HCT116 (cell line): Measurements from ENCODE around the gene NOP53.
A peak's percentile ranks its signal among the peaks of the same experiment; 100 is the strongest.

ENCODE experiments used
- POLR2A ChIP-seq: IDR thresholded peaks from 2 replicates; pipeline ENCODE4 v1.7.0; 2011; ENCODE audit warnings: borderline replicate concordance; ENCODE audit not compliant: insufficient read depth, insufficient read length; ENCODE audit errors: extremely low read depth
- SP1 ChIP-seq: IDR thresholded peaks from 2 replicates; pipeline ENCODE4 v1.6.1; 2012; ENCODE audit warnings: low read depth
- SRF ChIP-seq: IDR thresholded peaks from 2 replicates; pipeline ENCODE4 v1.6.1; 2012; ENCODE audit warnings: low read depth
- TF ChIP-seq, protein P1 (sequence below), 3 experiments: fragments of 200-600 bp in 1 of 3; sonication (generic) in 1 of 3; IDR thresholded peaks in 2 of 3; conservative IDR thresholded peaks in 1 of 3; 2 replicates each; pipeline ENCODE4 v1.5.1; 2012 to 2017; ENCODE audit warnings: low read depth in 2 of 3, low read length in 2 of 3, antibody characterized with exemption in 1 of 3, borderline replicate concordance in 1 of 3, control low read depth in 1 of 3, mild to moderate bottlenecking in 1 of 3, mixed read lengths in 1 of 3, mixed run types in 1 of 3, moderate library complexity in 1 of 3; ENCODE audit not compliant: insufficient read depth in 1 of 3
- TF ChIP-seq, protein P2 (sequence below): IDR thresholded peaks from 2 replicates; pipeline ENCODE4 v1.6.1; 2012

DNA sequence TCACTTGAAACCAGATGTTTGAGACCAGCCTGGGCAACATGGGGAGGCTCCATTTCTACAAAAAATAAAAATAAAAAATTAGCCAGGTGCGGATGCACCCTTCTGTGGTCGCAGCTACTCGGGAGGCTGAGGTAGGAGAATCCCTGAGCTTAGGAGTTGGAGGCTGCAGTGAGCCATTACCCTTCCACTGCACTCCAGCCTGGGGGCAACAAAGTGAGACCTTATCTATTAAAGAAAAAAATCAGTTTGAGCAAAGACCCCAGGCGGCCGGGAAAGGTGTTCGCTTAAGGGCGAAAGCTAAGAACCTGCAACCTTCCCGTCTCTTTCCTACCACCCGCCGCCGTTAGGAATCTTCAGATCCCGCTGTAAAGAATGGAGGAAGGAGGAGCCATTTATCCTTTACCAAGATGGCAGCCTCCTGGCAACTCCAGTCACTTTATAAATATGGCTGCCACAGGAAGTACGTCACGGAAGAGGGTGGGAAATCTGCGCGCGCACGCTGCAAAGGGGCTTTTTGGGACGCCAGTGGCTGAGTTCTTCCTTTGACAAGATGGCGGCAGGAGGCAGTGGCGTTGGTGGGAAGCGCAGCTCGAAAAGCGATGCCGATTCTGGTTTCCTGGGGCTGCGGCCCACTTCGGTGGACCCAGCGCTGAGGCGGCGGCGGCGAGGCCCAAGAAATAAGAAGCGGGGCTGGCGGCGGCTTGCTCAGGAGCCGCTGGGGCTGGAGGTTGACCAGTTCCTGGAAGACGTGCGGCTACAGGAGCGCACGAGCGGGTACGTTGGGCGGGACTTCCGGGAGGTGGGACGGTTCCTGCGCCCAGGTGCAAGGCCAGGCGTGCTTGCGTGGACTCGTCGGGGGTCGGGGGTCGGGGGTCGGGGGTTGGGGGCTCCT is at the start of gene NOP53:
- TF ChIP-seq, protein P1, sequence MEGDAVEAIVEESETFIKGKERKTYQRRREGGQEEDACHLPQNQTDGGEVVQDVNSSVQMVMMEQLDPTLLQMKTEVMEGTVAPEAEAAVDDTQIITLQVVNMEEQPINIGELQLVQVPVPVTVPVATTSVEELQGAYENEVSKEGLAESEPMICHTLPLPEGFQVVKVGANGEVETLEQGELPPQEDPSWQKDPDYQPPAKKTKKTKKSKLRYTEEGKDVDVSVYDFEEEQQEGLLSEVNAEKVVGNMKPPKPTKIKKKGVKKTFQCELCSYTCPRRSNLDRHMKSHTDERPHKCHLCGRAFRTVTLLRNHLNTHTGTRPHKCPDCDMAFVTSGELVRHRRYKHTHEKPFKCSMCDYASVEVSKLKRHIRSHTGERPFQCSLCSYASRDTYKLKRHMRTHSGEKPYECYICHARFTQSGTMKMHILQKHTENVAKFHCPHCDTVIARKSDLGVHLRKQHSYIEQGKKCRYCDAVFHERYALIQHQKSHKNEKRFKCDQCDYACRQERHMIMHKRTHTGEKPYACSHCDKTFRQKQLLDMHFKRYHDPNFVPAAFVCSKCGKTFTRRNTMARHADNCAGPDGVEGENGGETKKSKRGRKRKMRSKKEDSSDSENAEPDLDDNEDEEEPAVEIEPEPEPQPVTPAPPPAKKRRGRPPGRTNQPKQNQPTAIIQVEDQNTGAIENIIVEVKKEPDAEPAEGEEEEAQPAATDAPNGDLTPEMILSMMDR (IDR thresholded peaks at IDR 0.05 in 2 of 3, conservative IDR thresholded peaks at IDR 0.05 in 1 of 3; ENCODE audit: borderline replicate concordance in 1 of 3, insufficient read depth in 1 of 3, low read depth in 2 of 3, low read length in 2 of 3), result peak in 1 of 3 experiments; percentile 1; a peak in 1 of 6 replicates
- TF ChIP-seq SP1 (peak; percentile 51), SRF (no peak), POLR2A (no peak)
- TF ChIP-seq, protein P2, sequence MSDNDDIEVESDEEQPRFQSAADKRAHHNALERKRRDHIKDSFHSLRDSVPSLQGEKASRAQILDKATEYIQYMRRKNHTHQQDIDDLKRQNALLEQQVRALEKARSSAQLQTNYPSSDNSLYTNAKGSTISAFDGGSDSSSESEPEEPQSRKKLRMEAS, result peak; percentile 88
